SK-N-SH (cell line): ENCODE measurements around the gene NSMCE1. TPM values are rescaled to one million over a fixed set of nuclear protein-coding genes. Genes with fewer than 3 reads are reported as not detected.

Experiments used
- CTCF ChIA-PET: fragments of 300-600, 350-600 bp; formaldehyde crosslinking; extraction: SDS; loops from one replicate; lab custom pipeline; 2021; lab: Yijun Ruan, JAX
- POLR2A ChIA-PET: fragments of 350-600 bp; sonication (Branson Sonifier 250); formaldehyde crosslinking; extraction: SDS; loops from one replicate; lab custom pipeline; 2020; ENCODE audit warnings: antibody characterized with exemption, inconsistent platforms; lab: Yijun Ruan, JAX
- DNase-seq: peaks from one replicate; pipeline ENCODE4 v3.0.0; 2012
- H2AFZ ChIP-seq: fragments of 200-600 bp; sonication (generic); 2 replicates; pipeline ENCODE4 v1.8.1; 2016; ENCODE audit warnings: antibody characterized with exemption, mild to moderate bottlenecking, low read depth
- H3F3A ChIP-seq: fragments of 200-600 bp; sonication (generic); replicated peaks from 2 replicates; pipeline ENCODE3; 2016; ENCODE audit warnings: antibody characterized with exemption, mild to moderate bottlenecking; ENCODE audit not compliant: insufficient read depth
- H3K27ac ChIP-seq, 2 experiments: fragments of 200-500 bp in 1 of 2; fragments of 200-600 bp in 1 of 2; sonication (Bioruptor generic) in 1 of 2; sonication (generic), shearing (Covaris generic) in 1 of 2; 2 replicates each; pipeline versions ENCODE4 v1.5.1 to v1.6.1; 2014 to 2016; ENCODE audit warnings: low read depth in 2 of 2, inconsistent platforms in 1 of 2, low read length in 1 of 2, mild to moderate bottlenecking in 1 of 2, mixed read lengths in 1 of 2
- H3K27me3 ChIP-seq: fragments of 200-600 bp; sonication (generic), shearing (Covaris generic); 2 replicates; pipeline ENCODE4 v1.6.1; 2016; ENCODE audit warnings: mixed run types; ENCODE audit not compliant: insufficient read depth
- H3K36me3 ChIP-seq, 2 experiments: fragments of 200-500 bp in 1 of 2; fragments of 200-600 bp in 1 of 2; sonication (Bioruptor generic) in 1 of 2; sonication (generic) in 1 of 2; replicated peaks in 1 of 2; 2 replicates each; pipeline versions ENCODE3 to v1.5.1; 2014 to 2016; ENCODE audit warnings: low read length in 1 of 2, mild to moderate bottlenecking in 1 of 2; ENCODE audit not compliant: insufficient read depth in 2 of 2, control insufficient read depth in 1 of 2
- H3K4me1 ChIP-seq, 2 experiments: fragments of 200-500 bp in 1 of 2; fragments of 200-600 bp in 1 of 2; sonication (Bioruptor generic) in 1 of 2; sonication (generic), shearing (Covaris generic) in 1 of 2; 2 replicates each; pipeline versions ENCODE4 v1.5.1 to v1.6.1; 2014 to 2016; ENCODE audit warnings: low read depth in 1 of 2, low read length in 1 of 2, mixed run types in 1 of 2; ENCODE audit not compliant: insufficient read depth in 2 of 2, control insufficient read depth in 1 of 2
- H3K4me2 ChIP-seq: fragments of 200-600 bp; sonication (generic), shearing (Covaris generic); 2 replicates; pipeline ENCODE4 v1.6.1; 2017; ENCODE audit warnings: mixed run types
- H3K4me3 ChIP-seq, 2 experiments: fragments of 200-500 bp in 1 of 2; fragments of 200-600 bp in 1 of 2; sonication (Bioruptor generic) in 1 of 2; sonication (generic), shearing (Covaris generic) in 1 of 2; 2 replicates each; pipeline versions ENCODE4 v1.5.1 to v1.8.1; 2014 to 2016; ENCODE audit warnings: low read depth in 2 of 2, inconsistent platforms in 1 of 2, low read length in 1 of 2, mild to moderate bottlenecking in 1 of 2, mixed read lengths in 1 of 2, moderate library complexity in 1 of 2
- H3K79me2 ChIP-seq: fragments of 200-600 bp; sonication (generic); 2 replicates; pipeline ENCODE4 v1.8.1; 2017; ENCODE audit warnings: mild to moderate bottlenecking; ENCODE audit not compliant: insufficient read depth
- H3K9ac ChIP-seq: fragments of 200-600 bp; sonication (generic); 2 replicates; pipeline ENCODE4 v1.6.1; 2017; ENCODE audit warnings: mixed run types
- H3K9me2 ChIP-seq: fragments of 200-600 bp; sonication (generic); 2 replicates; pipeline ENCODE4 v1.6.1; 2017; ENCODE audit warnings: mixed run types
- H3K9me3 ChIP-seq: fragments of 200-600 bp; sonication (generic); 2 replicates; pipeline ENCODE4 v1.6.1; 2017; ENCODE audit warnings: mixed run types, mild to moderate bottlenecking, moderate library complexity
- H4K20me1 ChIP-seq: fragments of 200-600 bp; sonication (generic); 2 replicates; pipeline ENCODE4 v1.6.1; 2017; ENCODE audit warnings: mild to moderate bottlenecking, mixed run types; ENCODE audit not compliant: insufficient read depth
- CHD2 ChIP-seq: fragments of 150-350 bp; IDR thresholded peaks from 2 replicates; pipeline ENCODE4 v1.6.1; 2018; ENCODE audit warnings: low read length; ENCODE audit not compliant: partially characterized antibody
- ELF1 ChIP-seq: IDR thresholded peaks from 2 replicates; pipeline ENCODE4 v1.4.0; 2012
- EP300 ChIP-seq, 2 experiments: IDR thresholded peaks; 2 replicates each; pipeline versions ENCODE4 v1.4.0 to v1.6.1; 2012; ENCODE audit warnings: borderline replicate concordance in 1 of 2, low read depth in 1 of 2, low read length in 1 of 2
- EZH2phosphoT487 ChIP-seq: fragments of 200-600 bp; sonication (generic); IDR thresholded peaks from 2 replicates; pipeline ENCODE4 v1.6.1; 2017; ENCODE audit warnings: low read depth, mixed run types, mild to moderate bottlenecking, antibody characterized with exemption, moderate library complexity, borderline replicate concordance
- FOXM1 ChIP-seq: IDR thresholded peaks from 2 replicates; pipeline ENCODE4 v1.4.0; 2012; ENCODE audit warnings: low read depth, mild to moderate bottlenecking
- GABPA ChIP-seq: IDR thresholded peaks from 2 replicates; pipeline ENCODE4 v1.4.0; 2012; ENCODE audit warnings: low read depth, mild to moderate bottlenecking
- MAX ChIP-seq: IDR thresholded peaks from 2 replicates; pipeline ENCODE4 v1.4.0; 2012; ENCODE audit warnings: low read depth
- MEF2A ChIP-seq: IDR thresholded peaks from 2 replicates; pipeline ENCODE4 v1.4.0; 2012; ENCODE audit warnings: low read depth, borderline replicate concordance
- POLR2AphosphoS5 ChIP-seq: IDR thresholded peaks from 2 replicates; pipeline ENCODE4 v1.6.1; 2012; ENCODE audit warnings: low read depth, low read length
- RAD21 ChIP-seq: IDR thresholded peaks from 2 replicates; pipeline ENCODE4 v1.6.1; 2012; ENCODE audit warnings: mild to moderate bottlenecking, low read length
- REST ChIP-seq: IDR thresholded peaks from 2 replicates; pipeline ENCODE4 v1.6.1; 2012; ENCODE audit warnings: mild to moderate bottlenecking, low read depth, low read length, moderate library complexity
- RFX5 ChIP-seq: IDR thresholded peaks from 2 replicates; pipeline ENCODE4 v1.6.1; 2012; ENCODE audit warnings: mild to moderate bottlenecking, improper control_type of control experiment, low read length
- RXRA ChIP-seq: IDR thresholded peaks from 2 replicates; pipeline ENCODE4 v1.4.0; 2012; ENCODE audit warnings: low read depth, mild to moderate bottlenecking, borderline replicate concordance
- SIN3A ChIP-seq: IDR thresholded peaks from 2 replicates; pipeline ENCODE4 v1.6.1; 2012; ENCODE audit warnings: low read depth, mild to moderate bottlenecking, low read length, moderate library complexity, borderline replicate concordance
- SMC3 ChIP-seq: IDR thresholded peaks from 2 replicates; pipeline ENCODE4 v1.6.1; 2012; ENCODE audit warnings: low read depth, low read length, improper control_type of control experiment
- TAF1 ChIP-seq: IDR thresholded peaks from 2 replicates; pipeline ENCODE4 v1.6.1; 2012; ENCODE audit warnings: low read depth, mild to moderate bottlenecking, low read length, moderate library complexity, borderline replicate concordance
- TEAD4 ChIP-seq: IDR thresholded peaks from 2 replicates; pipeline ENCODE4 v1.4.0; 2012; ENCODE audit warnings: mild to moderate bottlenecking, borderline replicate concordance; ENCODE audit not compliant: insufficient read depth
- USF1 ChIP-seq: IDR thresholded peaks from 2 replicates; pipeline ENCODE4 v1.4.0; 2012; ENCODE audit warnings: low read depth, borderline replicate concordance
- USF2 ChIP-seq: fragments of 150-350 bp; IDR thresholded peaks from 2 replicates; pipeline ENCODE4 v1.6.1; 2017; ENCODE audit warnings: antibody characterized with exemption, low read length, low read depth, borderline replicate concordance
- ZBTB33 ChIP-seq: IDR thresholded peaks from 2 replicates; pipeline ENCODE4 v1.4.0; 2012; ENCODE audit warnings: low read depth, borderline replicate concordance
- WGBS: methylation state at CpG from one replicate; pipeline ENCODE4 v1.1.6; 2017; ENCODE audit warnings: low lambda C conversion rate; 5-methylcytosine and 5-hydroxymethylcytosine counted together
- polyA plus RNA-seq, 3 experiments: library from polyadenylated mRNA; depleted of rRNA; stranded (reverse); fragments of >200 nt; gene quantifications; 2 replicates each; pipeline ENCODE4 v1.2.3, GENCODE V29; 2012
- TF ChIP-seq, protein P1 (sequence below): IDR thresholded peaks from 2 replicates; pipeline ENCODE4; 2012

NSMCE1 gene, protein sequence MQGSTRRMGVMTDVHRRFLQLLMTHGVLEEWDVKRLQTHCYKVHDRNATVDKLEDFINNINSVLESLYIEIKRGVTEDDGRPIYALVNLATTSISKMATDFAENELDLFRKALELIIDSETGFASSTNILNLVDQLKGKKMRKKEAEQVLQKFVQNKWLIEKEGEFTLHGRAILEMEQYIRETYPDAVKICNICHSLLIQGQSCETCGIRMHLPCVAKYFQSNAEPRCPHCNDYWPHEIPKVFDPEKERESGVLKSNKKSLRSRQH
- 37.9 and 39.8 TPM in 2 replicates for polyA plus RNA-seq (2012; rRNA removed)
- polyA plus RNA-seq (2012; cell fraction: cytosol; rRNA removed) = 45.3 and 46.1 TPM in 2 replicates
- polyA plus RNA-seq (2012; cell fraction: nucleus; rRNA removed) = 20.5 and 24.4 TPM in 2 replicates

DNA sequence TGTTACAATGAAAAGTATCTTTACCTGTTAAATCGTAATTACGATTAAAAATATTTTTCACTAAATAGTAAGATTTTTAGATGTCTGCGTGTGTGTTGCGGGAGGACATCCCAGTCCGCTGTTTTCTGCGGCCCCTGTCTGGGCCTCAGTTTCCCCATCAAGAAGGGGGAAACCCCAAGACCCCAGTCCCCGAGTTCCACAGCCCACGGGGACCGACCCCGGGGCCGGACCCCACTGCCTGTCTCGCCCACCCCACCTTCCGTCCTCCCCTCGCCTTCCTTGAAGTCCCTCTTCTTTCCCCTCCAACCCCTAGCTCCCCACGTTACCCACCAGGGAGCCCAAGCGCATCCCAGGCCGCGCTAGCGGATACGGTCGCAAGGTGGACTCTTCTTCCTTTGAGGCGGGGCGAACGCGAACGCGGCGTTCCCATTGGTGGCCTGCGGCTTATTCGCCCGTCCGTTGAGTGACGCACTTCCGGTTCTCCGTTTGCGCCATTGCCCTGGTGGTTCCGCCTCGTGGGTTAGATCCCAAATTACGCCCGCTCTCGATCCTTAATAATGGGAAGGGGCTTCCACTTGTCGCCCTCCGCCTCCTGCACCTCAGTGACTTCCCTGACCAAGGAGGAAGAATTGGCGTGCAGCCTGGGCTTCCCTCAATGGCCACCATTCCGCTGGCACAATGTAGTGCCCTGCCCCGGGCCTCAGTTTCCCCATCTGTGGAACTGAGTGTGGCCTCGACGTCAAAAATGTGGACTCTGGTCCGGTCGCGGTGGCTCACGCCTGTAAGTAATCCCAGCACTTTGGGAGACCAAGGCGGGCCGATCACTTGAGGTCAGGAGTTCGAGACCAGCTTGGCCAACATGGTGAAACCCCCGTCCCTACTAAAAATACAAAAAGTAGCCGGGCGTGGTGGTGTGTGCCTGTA, at the start of gene NSMCE1:
Gene NSMCE1 (minus strand): TSS at position 397 of the 924 bp plus-strand sequence. CDS start 11,202 bp downstream, outside the sequence.
- Histone ChIP-seq H3K27ac (peak within 1 kb of the TSS; percentile 26 to 64; a peak in 2 of 4 replicates), H4K20me1 (no peaks in the 10 kb centered on the region), H3K4me2 (peak within 1 kb of the TSS; percentile 82), H3K27me3 (no peaks in the 10 kb centered on the region), H3K9ac (peak within 1 kb of the TSS; percentile 70), H3K4me1 (peaks cover 4 to 10% of the 10 kb centered on the region in 2 experiments; a peak in 2 of 4 replicates), H3K79me2 (peaks cover 10% of the 10 kb centered on the region; the same call in 1 of the 2 replicates), H3K4me3 (peak within 1 kb of the TSS; percentile 73 to 78), H3K36me3 (no peaks in the 10 kb centered on the region), H2AFZ (peak within 1 kb of the TSS; percentile 92), H3F3A (peaks cover 7% of the 10 kb centered on the region), H3K9me2 (no peaks in the 10 kb centered on the region), H3K9me3 (no peaks in the 10 kb centered on the region)
- peak; percentile 96 for DNase-seq
- ChIA-PET POLR2A (interaction anchor here (1.0 to 1.3 kb wide), 2 partner anchors 37 to 46 kb away, joined by 3 read pairs; no protein-coding TSS in a partner anchor), CTCF (no interaction called here)
- 6% methylated on average over 49 of the region's 58 CpGs for WGBS
- TF ChIP-seq FOXM1 (no peak), ZBTB33 (no peak), SIN3A (no peak), POLR2AphosphoS5 (peak; percentile 94), GABPA (peak; percentile 91), EP300 (IDR thresholded peaks at IDR 0.05; ENCODE audit: borderline replicate concordance in 1 of 2, low read depth in 1 of 2, low read length in 1 of 2) (no peak), RFX5 (no peak), USF1 (no peak), TAF1 (peak; percentile 63), SMC3 (no peak), REST (no peak), CHD2 (peak; percentile 71), RXRA (no peak), MEF2A (no peak), TEAD4 (no peak), ELF1 (peak; percentile 67), EZH2phosphoT487 (no peak), RAD21 (no peak), MAX (peak; percentile 92), USF2 (no peak)
- TF ChIP-seq, protein P1, sequence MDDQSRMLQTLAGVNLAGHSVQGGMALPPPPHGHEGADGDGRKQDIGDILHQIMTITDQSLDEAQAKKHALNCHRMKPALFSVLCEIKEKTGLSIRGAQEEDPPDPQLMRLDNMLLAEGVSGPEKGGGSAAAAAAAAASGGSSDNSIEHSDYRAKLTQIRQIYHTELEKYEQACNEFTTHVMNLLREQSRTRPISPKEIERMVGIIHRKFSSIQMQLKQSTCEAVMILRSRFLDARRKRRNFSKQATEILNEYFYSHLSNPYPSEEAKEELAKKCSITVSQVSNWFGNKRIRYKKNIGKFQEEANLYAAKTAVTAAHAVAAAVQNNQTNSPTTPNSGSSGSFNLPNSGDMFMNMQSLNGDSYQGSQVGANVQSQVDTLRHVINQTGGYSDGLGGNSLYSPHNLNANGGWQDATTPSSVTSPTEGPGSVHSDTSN = peak; percentile 99
